Adrenal gland (tissue), 12 donors: ENCODE measurements around the gene HAS3. TPM values are rescaled to one million over a fixed set of nuclear protein-coding genes. Genes with fewer than 3 reads are reported as not detected.
"Not testable (repeated sequence)": the region's sequence is repeated elsewhere in the genome, so short reads cannot be mapped to it uniquely, and the experiment has no call there.

Experiments
- DNase-seq, 7 donors: peaks; one replicate each; pipeline ENCODE4 v3.0.0-alpha.2; 2019 to 2020
- H3K27ac ChIP-seq, 5 donors: fragments of 200-600 bp; sonication (generic) in 4 of 5; 1 replicate in 3 of 5; 2 replicates in 2 of 5; pipeline versions ENCODE4 v1.5.1 to v1.8.0; 2016 to 2020; ENCODE audit warnings: mild to moderate bottlenecking in 1 of 5
- H3K27me3 ChIP-seq: fragments of 200-600 bp; 2 replicates; pipeline ENCODE4 v1.8.0; 2021
- H3K36me3 ChIP-seq, 2 donors: fragments of 200-600 bp; replicated peaks in 1 of 2; 1 replicate in 1 of 2; 2 replicates in 1 of 2; pipeline versions ENCODE4 v1.5.1 to v1.8.0; 2018 to 2022
- H3K4me1 ChIP-seq, 2 donors: fragments of 200-600 bp; replicated peaks in 1 of 2; 1 replicate in 1 of 2; 2 replicates in 1 of 2; pipeline versions ENCODE4 v1.5.1 to v1.8.0; 2018 to 2021
- H3K4me3 ChIP-seq, 4 donors: fragments of 200-600 bp; sonication (generic) in 3 of 4; one replicate each; pipeline ENCODE4 v1.5.1; 2016 to 2018
- H3K9me3 ChIP-seq, 3 donors: fragments of 200-600 bp; sonication (generic) in 1 of 3; replicated peaks in 1 of 3; 1 replicate in 2 of 3; 2 replicates in 1 of 3; pipeline versions ENCODE4 v1.5.1 to v1.8.0; 2016 to 2021
- CTCF ChIP-seq, 6 experiments: fragments of 450-650 bp in 4 of 6; fragments of 200-600 bp in 2 of 6; sonication (generic) in 1 of 6; IDR thresholded peaks; 1 replicate in 5 of 6; 2 replicates in 1 of 6; pipeline versions ENCODE4 v1.5.1 to v1.8.0; 2016 to 2021; ENCODE audit warnings: antibody characterized with exemption in 6 of 6, mild to moderate bottlenecking in 2 of 6, moderate library complexity in 1 of 6
- POLR2A ChIP-seq, 2 donors: fragments of 450-650 bp; IDR thresholded peaks; one replicate each; pipeline ENCODE4 v1.6.1; 2017; ENCODE audit warnings: antibody characterized with exemption in 2 of 2, mild to moderate bottlenecking in 2 of 2, moderate library complexity in 1 of 2
- WGBS, 4 donors: extraction: QIAGEN DNeasy Blood & Tissue Kit in 2 of 4; methylation state at CpG; one replicate each; pipeline versions ENCODE4 v1.1.5 to v1.1.7; 2013 to 2017; 5-methylcytosine and 5-hydroxymethylcytosine counted together
- intact Hi-C, 2 donors: fragments of 100-400 bp; cut with DNase I; formaldehyde crosslinking; loops; one replicate each; pipeline versions ENCODE4 v1.14.1 to v1.15.0; 2022 to 2023
- polyA plus RNA-seq, 3 donors: library from polyadenylated mRNA; stranded (reverse); fragments of 200-250 nt in 2 of 3; fragments of 350-450 nt in 1 of 3; fragmentation: Illumina TruSeq in 1 of 3; extraction: RNeasy Lipid Tissue Mini Kit (QIAGEN cat#74804) in 1 of 3; gene quantifications; one replicate each; pipeline ENCODE4 v1.2.3, GENCODE V29; 2013 to 2014
- total RNA-seq, 9 donors: library from RNA; depleted of rRNA in 4 of 9; stranded (reverse); fragments of >200 nt in 4 of 9; fragments of 120-200 nt in 1 of 9; fragmentation: NEBNext Ultra II Directional in 1 of 9; extraction: Animal tissue kit (Norgen Biotek cat#: 25700) in 1 of 9; gene quantifications; one replicate each; pipeline versions ENCODE4 v1.1.0 to v1.2.4, GENCODE V29; 2013 to 2023
- donor health status: healthy with polysubstance abuse.
- donor health status: Bipolar disorder and iron deficiency.
- donor health status: DM: yes; HTN: yes; CAD: no.
- donor health status: DM: no; HTN: no; CAD: no.
- donor health status: DM: no; HTN: no; CAD: no.
- donor health status: DM: yes; HTN: yes; CAD: no.

Gene HAS3
- total and polyA plus RNA-seq, 12 donors = 0.06 to 1.2 (median 0.43) TPM

- no peak for DNase-seq
- Histone ChIP-seq H3K4me3 (no peak overlapping the region), H3K9me3 (no peaks in the 10 kb centered on the region), H3K4me1 (no peaks in the 10 kb centered on the region), H3K27ac (no peak overlapping the region), H3K27me3 (no peaks in the 10 kb centered on the region), H3K36me3 (peaks cover 0 to 44% of the 10 kb centered on the region in 2 donors)
- no peak for TF ChIP-seq POLR2A (IDR thresholded peaks at IDR 0.05)
- TF ChIP-seq CTCF (IDR thresholded peaks at IDR 0.05) = no peak
- 93 to 98% (median 96%) methylated on average over 18 to 19 of the region's 19 CpGs for WGBS, 4 donors
- intact Hi-C loops = loop anchor here (5.0 to 10.0 kb wide), 3 partner anchors 218 to 588 kb away; partner anchors contain the start of gene TANGO6 (in 2 of the 2)
Measured at GRCh38 chr16:69120096-69120664, 14.7 kb downstream of the HAS3 start.

GRCh38 chr16:69123910-69124309, 18.5 kb downstream of the HAS3 start:
- H3K9me3 ChIP-seq = no peaks in the 10 kb centered on the region
- intact Hi-C loops = loop anchor here (5.0 to 10.0 kb wide), 3 partner anchors 222 to 592 kb away; partner anchors contain the start of gene TANGO6 (in 2 of the 2)
- peaks cover 0 to 29% of the 10 kb centered on the region in 2 donors for H3K36me3 ChIP-seq
- WGBS, 4 donors = 82 to 94% (median 85%) methylated on average over 3 of the region's 3 CpGs
- H3K4me3 ChIP-seq = no peak overlapping the region
- TF ChIP-seq CTCF (IDR thresholded peaks at IDR 0.05) (peak; percentile 59 to 88 (median 74)), POLR2A (IDR thresholded peaks at IDR 0.05) (no peak)
- no peaks in the 10 kb centered on the region for H3K27me3 ChIP-seq
- DNase-seq = peak; percentile 45 to 76 (median 70)
- H3K27ac ChIP-seq = no peak overlapping the region
- H3K4me1 ChIP-seq = peaks cover 0 to 14% of the 10 kb centered on the region in 2 donors

- peak in 1 of 7 donors; percentile 52 for DNase-seq
- H3K27me3 ChIP-seq, H3K9me3 ChIP-seq, H3K4me3 ChIP-seq, H3K27ac ChIP-seq: not testable (repeated sequence)
- Histone ChIP-seq H3K4me1 (peaks cover 0 to 16% of the 10 kb centered on the region in 2 donors), H3K36me3 (peaks cover 0 to 24% of the 10 kb centered on the region in 2 donors)
- 86 to 94% (median 92%) methylated on average over 8 of the region's 8 CpGs for WGBS, 4 donors
- intact Hi-C loops = loop anchor here (5.0 to 10.0 kb wide), 3 partner anchors 222 to 592 kb away; partner anchors contain the start of gene TANGO6 (in 2 of the 2)
Measured at GRCh38 chr16:69124406-69124805, 19.0 kb downstream of the HAS3 start.

DNA sequence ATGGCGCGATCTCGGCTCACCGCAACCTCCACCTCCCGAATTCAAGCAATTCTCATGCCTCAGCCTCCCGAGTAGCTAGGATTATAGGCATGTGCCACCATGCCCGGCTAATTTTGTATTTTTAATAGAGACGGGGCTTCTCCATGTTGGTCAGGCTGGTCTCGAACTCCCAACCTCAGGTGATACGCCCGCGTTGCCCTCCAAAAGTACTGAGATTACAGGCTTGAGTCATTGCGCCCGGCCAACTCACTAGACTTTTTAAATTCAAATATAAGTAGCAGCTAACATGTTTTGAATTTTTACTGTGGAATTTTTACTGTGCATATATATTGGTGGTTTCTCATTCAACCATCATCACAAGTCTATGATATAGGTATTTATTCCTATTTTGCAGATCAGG, 19.5 kb downstream of the HAS3 start:
- WGBS, 4 donors = 93 to 98% (median 96%) methylated on average over 14 of the region's 14 CpGs
- intact Hi-C loops = loop anchor here (5.0 to 10.0 kb wide), 3 partner anchors 223 to 593 kb away; partner anchors contain the start of gene TANGO6 (in 2 of the 2)
- not testable (repeated sequence) for H3K4me3 ChIP-seq, H3K9me3 ChIP-seq, H3K27ac ChIP-seq, H3K27me3 ChIP-seq
- DNase-seq = peak in 1 of 7 donors; percentile 46
- H3K4me1 ChIP-seq = peaks cover 0 to 21% of the 10 kb centered on the region in 2 donors
- H3K36me3 ChIP-seq = peaks cover 0 to 19% of the 10 kb centered on the region in 2 donors

DNA sequence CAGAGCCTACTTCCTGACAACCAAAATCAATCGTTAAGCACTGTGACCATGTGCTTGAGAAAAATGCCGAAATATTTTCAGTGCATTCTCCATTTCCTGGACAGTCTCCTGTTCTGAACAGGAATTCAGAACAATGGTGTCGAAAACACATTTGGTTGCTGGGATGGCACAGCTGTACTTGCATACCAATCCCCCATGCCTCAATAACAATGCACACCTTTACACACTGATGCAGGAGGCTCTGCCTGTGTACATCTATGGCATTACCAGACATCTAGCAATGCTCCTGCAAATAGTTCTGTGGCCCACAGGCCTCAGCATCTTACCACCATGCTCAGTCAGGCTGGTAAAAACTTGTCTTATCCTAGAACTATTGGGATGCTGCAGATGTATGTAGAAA, 20.8 kb downstream of the HAS3 start:
- Histone ChIP-seq H3K4me3 (no peak overlapping the region), H3K9me3 (no peaks in the 10 kb centered on the region), H3K4me1 (peaks cover 0 to 31% of the 10 kb centered on the region in 2 donors), H3K27ac (no peak overlapping the region), H3K36me3 (peaks cover 0 to 6% of the 10 kb centered on the region in 2 donors), H3K27me3 (no peaks in the 10 kb centered on the region)
- DNase-seq = no peak
- intact Hi-C loops = loop anchor here (10.0 kb wide), 1 partner anchor 281 kb away; the partner anchor contains the start of gene TANGO6 (in 2 of the 2)
- 79 to 84% (median 83%) methylated on average over 3 of the region's 3 CpGs for WGBS, 4 donors
- TF ChIP-seq POLR2A (IDR thresholded peaks at IDR 0.05) = no peak
- no peak for TF ChIP-seq CTCF (IDR thresholded peaks at IDR 0.05)

- peaks cover 0 to 32% of the 10 kb centered on the region in 2 donors for H3K4me1 ChIP-seq
- H3K36me3 ChIP-seq, H3K9me3 ChIP-seq, H3K27ac ChIP-seq, H3K27me3 ChIP-seq, H3K4me3 ChIP-seq: not testable (repeated sequence)
- intact Hi-C loops = loop anchor here (10.0 kb wide), 1 partner anchor 282 kb away; the partner anchor contains the start of gene TANGO6 (in 2 of the 2)
- peak in 1 of 7 donors; percentile 37 for DNase-seq
- 94 to 97% (median 97%) methylated on average over 10 of the region's 10 CpGs for WGBS, 4 donors
Measured at GRCh38 chr16:69126801-69127200, 21.3 kb downstream of the HAS3 start.
